ENCODE results near the gene TCTN1.

Gene TCTN1

GRCh38 chr12:110686294-110686903 lies 72.5 kb downstream of the TCTN1 start:
- DNase-seq, result no peak

- DNase-seq, result no peak
These were observed 73.7 kb downstream of the TCTN1 start for GRCh38 chr12:110687396-110688169.

- peak; percentile 27 for DNase-seq
These were observed 74.7 kb downstream of the TCTN1 start, which contains the start of gene HVCN1 for GRCh38 chr12:110688446-110689280. HVCN1 (minus strand) TSS chr12:110689115; CDS start chr12:110683245, 5,870 bp downstream.

GRCh38 chr12:110689281-110690126 lies 75.6 kb downstream of the TCTN1 start:
- peak; percentile 58 for DNase-seq

GRCh38 chr12:110690127-110690430 lies 76.2 kb downstream of the TCTN1 start:
- DNase-seq, result no peak

GRCh38 chr12:110693731-110694130 lies 79.8 kb downstream of the TCTN1 start:
- no peak for DNase-seq

- DNase-seq, result no peak
These were observed 80.5 kb downstream of the TCTN1 start for GRCh38 chr12:110694330-110694901.

GRCh38 chr12:110696283-110696682 lies 82.4 kb downstream of the TCTN1 start:
- no peak for DNase-seq

- no peak for DNase-seq
These were observed 83.3 kb downstream of the TCTN1 start for GRCh38 chr12:110697236-110697635.

GRCh38 chr12:110698171-110698902 lies 84.4 kb downstream of the TCTN1 start:
- peak; percentile 87 for DNase-seq

Measured in activated CD4-positive, alpha-beta T cell treated with anti-CD3 and anti-CD28 coated beads, Interleukin-2, Interleukin-6, amounts not matched to agents 100 ng/mL and 50 ng/mL, durations not matched to agents 16 hours and 8 hours (primary cell).